K562 (cell line): ENCODE results near the gene HIVEP2. TPM values are rescaled to one million over a fixed set of nuclear protein-coding genes. Genes with fewer than 3 reads are reported as not detected.

Experiments used
- NCOA4 ChIP-seq: fragments of 450-650 bp; IDR thresholded peaks from 2 replicates; pipeline ENCODE4 v1.6.1; 2018; ENCODE audit warnings: mild to moderate bottlenecking; ENCODE audit not compliant: partially characterized antibody
- PML ChIP-seq: IDR thresholded peaks from 2 replicates; pipeline ENCODE4 v1.6.1; 2012; ENCODE audit warnings: low read length, inconsistent platforms
- PRPF4 ChIP-seq: fragments of 200-400 bp; formaldehyde crosslinking; IDR thresholded peaks from one replicate; pipeline ENCODE4 v1.6.1; 2017; ENCODE audit warnings: low read length, low read depth, mild to moderate bottlenecking; ENCODE audit not compliant: insufficient read depth, poor library complexity, severe bottlenecking
- TEAD1 ChIP-seq, 2 experiments: fragments of 450-650 bp in 1 of 2; sonication (generic) in 1 of 2; formaldehyde crosslinking; IDR thresholded peaks; 2 replicates each; pipeline versions ENCODE4 v1.4.0 to v1.8.0; 2020 to 2022; ENCODE audit warnings: mild to moderate bottlenecking in 2 of 2, missing genetic modification reagents in 1 of 2
- ZFX ChIP-seq: sonication (generic); formaldehyde crosslinking; IDR thresholded peaks from 2 replicates; pipeline ENCODE4 v1.8.0; 2022; ENCODE audit warnings: mild to moderate bottlenecking, missing genetic modification reagents, moderate library complexity
- ZNF217 ChIP-seq: sonication (generic); formaldehyde crosslinking; IDR thresholded peaks from 2 replicates; pipeline ENCODE4 v1.8.0; 2022; ENCODE audit warnings: mild to moderate bottlenecking, missing genetic modification reagents
- ZNF551 ChIP-seq: fragments of 250-450 bp; sonication (Bioruptor Pico); IDR thresholded peaks from 2 replicates; pipeline ENCODE4 v1.5.0; 2021; ENCODE audit warnings: mild to moderate bottlenecking, moderate library complexity
- polyA plus RNA-seq, 8 experiments: library from polyadenylated mRNA; depleted of rRNA in 4 of 8; stranded (reverse) in 5 of 8; unstranded in 3 of 8; fragments of >200 nt; fragmentation: Nextera tagmentation in 2 of 8; fragmentation: Illumina TruSeq in 1 of 8; extraction: Ambion mirVana in 2 of 8; extraction: Trizol in 1 of 8; gene quantifications; 2 replicates each; pipeline versions ENCODE4 v1.2.1 to v1.2.3, GENCODE V29; 2011 to 2014; ENCODE audit warnings: inconsistent platforms in 1 of 8, missing spikeins in 1 of 8
- total RNA-seq, 7 experiments: library from RNA; depleted of rRNA in 6 of 7; stranded (reverse); fragments of >200 nt in 6 of 7; fragmentation: Illumina TruSeq in 2 of 7; extraction: Trizol in 2 of 7; gene quantifications; 2 replicates each; pipeline versions ENCODE4 v1.2.1 to v1.2.3, GENCODE V29; 2011 to 2021; ENCODE audit warnings: low replicate concordance in 1 of 7
- TF ChIP-seq, protein P1 (sequence below), 2 experiments: fragments of 450-650 bp; formaldehyde crosslinking in 1 of 2; IDR thresholded peaks; 2 replicates each; pipeline versions ENCODE4 v1.4.0 to v1.6.1; 2014 to 2020; ENCODE audit warnings: mild to moderate bottlenecking in 2 of 2, borderline replicate concordance in 1 of 2, low read depth in 1 of 2
- TF ChIP-seq, protein P2 (sequence below), 3 experiments: fragments of 200-800 bp in 1 of 3; sonication (Bioruptor generic) in 1 of 3; sonication (generic) in 1 of 3; formaldehyde crosslinking in 1 of 3; IDR thresholded peaks; 2 replicates each; pipeline versions ENCODE4 v1.6.1 to v1.8.0; 2016 to 2022; ENCODE audit warnings: mild to moderate bottlenecking in 2 of 3, missing compliant biosample characterization in 2 of 3, missing genetic modification characterization in 2 of 3, missing genetic modification reagents in 1 of 3
- TF ChIP-seq, protein P3 (sequence below), 3 experiments: IDR thresholded peaks in 2 of 3; conservative IDR thresholded peaks in 1 of 3; 2 replicates each; pipeline ENCODE4 v1.5.1; 2011 to 2012; ENCODE audit warnings: low read length in 3 of 3, mild to moderate bottlenecking in 3 of 3, control low read depth in 2 of 3, improper control_type of control experiment in 1 of 3, inconsistent platforms in 1 of 3, low read depth in 1 of 3, mixed read lengths in 1 of 3, moderate library complexity in 1 of 3; ENCODE audit not compliant: insufficient read depth in 2 of 3
- TF ChIP-seq, protein P4 (sequence below): sonication (generic); formaldehyde crosslinking; IDR thresholded peaks from 2 replicates; pipeline ENCODE4 v1.8.0; 2022; ENCODE audit warnings: missing genetic modification reagents, mild to moderate bottlenecking, moderate library complexity, borderline replicate concordance

HIVEP2 gene
- total and polyA plus RNA-seq, 9 of the 15 experiments (the other 6 are each of a cell fraction or from before 2014, with no cell fraction given): under 0.01 to 1.2 (median 0.31) TPM

DNA sequence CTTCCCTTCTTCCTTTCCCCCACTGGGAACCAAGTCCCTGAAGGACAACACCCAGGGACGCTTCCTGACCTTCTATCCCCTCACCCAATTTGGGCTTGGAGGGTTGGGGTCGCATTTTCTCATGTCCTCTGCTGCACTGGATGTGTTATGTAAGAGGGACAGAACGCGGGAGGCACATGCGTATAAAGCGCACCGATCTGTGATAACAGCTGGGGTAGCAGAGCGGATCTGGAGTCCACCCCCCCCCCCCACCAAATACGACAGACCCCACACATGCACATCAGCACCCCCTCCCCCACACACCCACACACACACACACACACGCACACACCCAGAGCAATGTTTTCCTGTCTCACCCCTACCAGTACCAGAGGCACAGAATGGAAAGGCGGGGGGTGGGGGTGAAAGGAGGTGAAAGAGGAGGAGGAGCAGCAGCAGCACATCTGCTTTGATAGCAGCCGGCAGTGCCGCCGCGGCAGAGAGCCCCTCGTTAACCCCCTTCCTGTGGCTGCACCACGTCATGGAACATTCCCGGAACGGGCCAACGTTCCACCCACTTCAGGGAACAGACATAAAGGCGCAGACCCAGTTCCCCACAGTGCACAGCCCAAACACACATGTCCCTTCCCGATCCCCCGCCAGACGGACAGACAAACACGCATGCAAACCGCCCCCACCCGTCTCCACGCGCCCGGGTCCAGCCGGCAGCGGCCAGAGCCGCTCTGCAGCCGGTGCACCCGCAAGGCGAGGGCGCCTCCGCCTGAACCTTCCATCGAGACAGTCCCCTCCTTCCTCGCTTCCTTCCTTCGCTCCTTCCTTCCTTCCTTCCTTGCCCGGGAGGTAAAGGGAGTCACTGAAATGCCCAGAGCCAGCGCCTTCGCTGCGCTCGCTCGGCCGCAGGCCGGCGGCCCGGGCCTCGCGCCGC lies 590 bp downstream of the HIVEP2 start (continued):
- TF ChIP-seq, protein P1, sequence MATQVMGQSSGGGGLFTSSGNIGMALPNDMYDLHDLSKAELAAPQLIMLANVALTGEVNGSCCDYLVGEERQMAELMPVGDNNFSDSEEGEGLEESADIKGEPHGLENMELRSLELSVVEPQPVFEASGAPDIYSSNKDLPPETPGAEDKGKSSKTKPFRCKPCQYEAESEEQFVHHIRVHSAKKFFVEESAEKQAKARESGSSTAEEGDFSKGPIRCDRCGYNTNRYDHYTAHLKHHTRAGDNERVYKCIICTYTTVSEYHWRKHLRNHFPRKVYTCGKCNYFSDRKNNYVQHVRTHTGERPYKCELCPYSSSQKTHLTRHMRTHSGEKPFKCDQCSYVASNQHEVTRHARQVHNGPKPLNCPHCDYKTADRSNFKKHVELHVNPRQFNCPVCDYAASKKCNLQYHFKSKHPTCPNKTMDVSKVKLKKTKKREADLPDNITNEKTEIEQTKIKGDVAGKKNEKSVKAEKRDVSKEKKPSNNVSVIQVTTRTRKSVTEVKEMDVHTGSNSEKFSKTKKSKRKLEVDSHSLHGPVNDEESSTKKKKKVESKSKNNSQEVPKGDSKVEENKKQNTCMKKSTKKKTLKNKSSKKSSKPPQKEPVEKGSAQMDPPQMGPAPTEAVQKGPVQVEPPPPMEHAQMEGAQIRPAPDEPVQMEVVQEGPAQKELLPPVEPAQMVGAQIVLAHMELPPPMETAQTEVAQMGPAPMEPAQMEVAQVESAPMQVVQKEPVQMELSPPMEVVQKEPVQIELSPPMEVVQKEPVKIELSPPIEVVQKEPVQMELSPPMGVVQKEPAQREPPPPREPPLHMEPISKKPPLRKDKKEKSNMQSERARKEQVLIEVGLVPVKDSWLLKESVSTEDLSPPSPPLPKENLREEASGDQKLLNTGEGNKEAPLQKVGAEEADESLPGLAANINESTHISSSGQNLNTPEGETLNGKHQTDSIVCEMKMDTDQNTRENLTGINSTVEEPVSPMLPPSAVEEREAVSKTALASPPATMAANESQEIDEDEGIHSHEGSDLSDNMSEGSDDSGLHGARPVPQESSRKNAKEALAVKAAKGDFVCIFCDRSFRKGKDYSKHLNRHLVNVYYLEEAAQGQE (IDR thresholded peaks at IDR 0.05; ENCODE audit: borderline replicate concordance): peak; percentile 37; the same call in 1 of the 2 replicates
- TF ChIP-seq, protein P1 (CRISPR knock-in tag; IDR thresholded peaks at IDR 0.05; ENCODE audit: low read depth): no peak
- TF ChIP-seq TEAD1 (CRISPR knock-in tag; IDR thresholded peaks at IDR 0.05) (peak in 1 of 2 experiments; percentile 41; a peak in 1 of 4 replicates), PRPF4 (no peak), ZNF551 (CRISPR knock-in tag) (no peak), NCOA4 (no peak), ZNF217 (CRISPR knock-in tag) (no peak), PML (no peak), ZFX (CRISPR knock-in tag) (peak; percentile 36; the same call in 1 of the 2 replicates)
- TF ChIP-seq, protein P2, sequence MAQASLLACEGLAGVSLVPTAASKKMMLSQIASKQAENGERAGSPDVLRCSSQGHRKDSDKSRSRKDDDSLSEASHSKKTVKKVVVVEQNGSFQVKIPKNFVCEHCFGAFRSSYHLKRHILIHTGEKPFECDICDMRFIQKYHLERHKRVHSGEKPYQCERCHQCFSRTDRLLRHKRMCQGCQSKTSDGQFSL (CRISPR knock-in tag; IDR thresholded peaks at IDR 0.05): peak; percentile 80
- TF ChIP-seq, protein P2 (tag; IDR thresholded peaks at IDR 0.05): no peak
- TF ChIP-seq, protein P3, sequence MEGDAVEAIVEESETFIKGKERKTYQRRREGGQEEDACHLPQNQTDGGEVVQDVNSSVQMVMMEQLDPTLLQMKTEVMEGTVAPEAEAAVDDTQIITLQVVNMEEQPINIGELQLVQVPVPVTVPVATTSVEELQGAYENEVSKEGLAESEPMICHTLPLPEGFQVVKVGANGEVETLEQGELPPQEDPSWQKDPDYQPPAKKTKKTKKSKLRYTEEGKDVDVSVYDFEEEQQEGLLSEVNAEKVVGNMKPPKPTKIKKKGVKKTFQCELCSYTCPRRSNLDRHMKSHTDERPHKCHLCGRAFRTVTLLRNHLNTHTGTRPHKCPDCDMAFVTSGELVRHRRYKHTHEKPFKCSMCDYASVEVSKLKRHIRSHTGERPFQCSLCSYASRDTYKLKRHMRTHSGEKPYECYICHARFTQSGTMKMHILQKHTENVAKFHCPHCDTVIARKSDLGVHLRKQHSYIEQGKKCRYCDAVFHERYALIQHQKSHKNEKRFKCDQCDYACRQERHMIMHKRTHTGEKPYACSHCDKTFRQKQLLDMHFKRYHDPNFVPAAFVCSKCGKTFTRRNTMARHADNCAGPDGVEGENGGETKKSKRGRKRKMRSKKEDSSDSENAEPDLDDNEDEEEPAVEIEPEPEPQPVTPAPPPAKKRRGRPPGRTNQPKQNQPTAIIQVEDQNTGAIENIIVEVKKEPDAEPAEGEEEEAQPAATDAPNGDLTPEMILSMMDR (IDR thresholded peaks at IDR 0.05 in 2 of 3, conservative IDR thresholded peaks at IDR 0.05 in 1 of 3; ENCODE audit: insufficient read depth in 2 of 3, low read depth in 1 of 3, low read length in 3 of 3): no peak
- TF ChIP-seq, protein P4, sequence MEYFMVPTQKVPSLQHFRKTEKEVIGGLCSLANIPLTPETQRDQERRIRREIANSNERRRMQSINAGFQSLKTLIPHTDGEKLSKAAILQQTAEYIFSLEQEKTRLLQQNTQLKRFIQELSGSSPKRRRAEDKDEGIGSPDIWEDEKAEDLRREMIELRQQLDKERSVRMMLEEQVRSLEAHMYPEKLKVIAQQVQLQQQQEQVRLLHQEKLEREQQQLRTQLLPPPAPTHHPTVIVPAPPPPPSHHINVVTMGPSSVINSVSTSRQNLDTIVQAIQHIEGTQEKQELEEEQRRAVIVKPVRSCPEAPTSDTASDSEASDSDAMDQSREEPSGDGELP (CRISPR knock-in tag): peak; percentile 60; the same call in 1 of the 2 replicates
